GM21737 (cell line): ENCODE measurements around the gene OSBPL10.
"Not testable (repeated sequence)": the region's sequence is repeated elsewhere in the genome, so short reads cannot be mapped to it uniquely, and the experiment has no call there.

Experiments used
- ATAC-seq: cut with Tn5 transposase; IDR thresholded peaks from one replicate; pipeline ENCODE4 v1.9.1; 2021; ENCODE audit warnings: mild to moderate bottlenecking, moderate library complexity; ENCODE audit not compliant: unreplicated experiment

The OSBPL10 gene

GRCh38 chr3:31862666-31863279 is 118.3 kb downstream of the OSBPL10 start:
- no peak for ATAC-seq

- ATAC-seq: no peak
Observed at GRCh38 chr3:31861826-31862225, 119.2 kb downstream of the OSBPL10 start.

GRCh38 chr3:31860642-31861041 is 120.4 kb downstream of the OSBPL10 start:
- not testable (repeated sequence) for ATAC-seq

- ATAC-seq: no peak
Observed at GRCh38 chr3:31859245-31859644, 121.8 kb downstream of the OSBPL10 start.

- no peak for ATAC-seq
Observed at GRCh38 chr3:31858439-31858838, 122.6 kb downstream of the OSBPL10 start.

GRCh38 chr3:31853580-31853979 is 127.5 kb downstream of the OSBPL10 start:
- ATAC-seq: no peak

- ATAC-seq: no peak
Observed at GRCh38 chr3:31851278-31851677, 129.8 kb downstream of the OSBPL10 start.

- no peak for ATAC-seq
Observed at GRCh38 chr3:31848911-31849310, 132.2 kb downstream of the OSBPL10 start.

GRCh38 chr3:31848163-31848818 is 132.8 kb downstream of the OSBPL10 start:
- no peak for ATAC-seq

GRCh38 chr3:31847760-31848159 is 133.3 kb downstream of the OSBPL10 start:
- ATAC-seq: no peak

GRCh38 chr3:31841515-31841914 is 139.5 kb downstream of the OSBPL10 start:
- ATAC-seq: no peak

GRCh38 chr3:31840252-31840651 is 140.8 kb downstream of the OSBPL10 start:
- ATAC-seq: no peak

GRCh38 chr3:31839144-31839917 is 141.7 kb downstream of the OSBPL10 start:
- ATAC-seq: no peak

GRCh38 chr3:31836131-31837075 is 144.7 kb downstream of the OSBPL10 start:
- no peak for ATAC-seq

- ATAC-seq: no peak
Observed at GRCh38 chr3:31833391-31834190, 147.5 kb downstream of the OSBPL10 start.

GRCh38 chr3:31832551-31832950 is 148.5 kb downstream of the OSBPL10 start:
- no peak for ATAC-seq

- ATAC-seq: no peak
Observed at GRCh38 chr3:31831591-31831990, 149.5 kb downstream of the OSBPL10 start.

GRCh38 chr3:31829826-31830426 is 151.1 kb downstream of the OSBPL10 start:
- ATAC-seq: no peak

- no peak for ATAC-seq
Observed at GRCh38 chr3:31829010-31829409, 152.1 kb downstream of the OSBPL10 start.

GRCh38 chr3:31828007-31828406 is 153.1 kb downstream of the OSBPL10 start:
- no peak for ATAC-seq
